DMS79 treated with DMSO at 0.1 percent for 48 hours (cell line): Measurements from ENCODE around the gene TFDP1.
"Not testable (repeated sequence)": the region's sequence is repeated elsewhere in the genome, so short reads cannot be mapped to it uniquely, and the experiment has no call there.

Source experiments
- DNase-seq: peaks from one replicate; lab custom pipeline; 2025; lab: John Stamatoyannopoulos, UW

TFDP1 gene

DNA sequence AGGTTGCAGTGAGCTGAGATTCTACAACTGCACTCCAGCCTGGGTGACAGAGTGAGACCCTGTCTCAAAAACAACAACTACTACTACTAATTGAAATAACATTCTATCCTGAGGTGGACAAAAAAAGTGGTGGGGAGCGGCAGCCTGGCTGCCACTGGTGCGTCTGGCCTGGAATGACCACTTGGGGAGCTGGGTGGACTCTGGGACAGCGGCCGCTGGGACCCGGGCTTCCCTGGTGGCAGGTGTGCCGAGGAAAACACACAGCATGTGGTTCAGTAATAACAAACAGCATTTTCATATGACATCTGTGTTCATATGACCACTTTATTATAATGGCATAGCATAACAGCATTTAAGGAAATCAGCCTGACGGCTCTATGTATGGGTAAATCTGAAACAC, 33.9 kb downstream of the TFDP1 start:
- DNase-seq: no peak

DNA sequence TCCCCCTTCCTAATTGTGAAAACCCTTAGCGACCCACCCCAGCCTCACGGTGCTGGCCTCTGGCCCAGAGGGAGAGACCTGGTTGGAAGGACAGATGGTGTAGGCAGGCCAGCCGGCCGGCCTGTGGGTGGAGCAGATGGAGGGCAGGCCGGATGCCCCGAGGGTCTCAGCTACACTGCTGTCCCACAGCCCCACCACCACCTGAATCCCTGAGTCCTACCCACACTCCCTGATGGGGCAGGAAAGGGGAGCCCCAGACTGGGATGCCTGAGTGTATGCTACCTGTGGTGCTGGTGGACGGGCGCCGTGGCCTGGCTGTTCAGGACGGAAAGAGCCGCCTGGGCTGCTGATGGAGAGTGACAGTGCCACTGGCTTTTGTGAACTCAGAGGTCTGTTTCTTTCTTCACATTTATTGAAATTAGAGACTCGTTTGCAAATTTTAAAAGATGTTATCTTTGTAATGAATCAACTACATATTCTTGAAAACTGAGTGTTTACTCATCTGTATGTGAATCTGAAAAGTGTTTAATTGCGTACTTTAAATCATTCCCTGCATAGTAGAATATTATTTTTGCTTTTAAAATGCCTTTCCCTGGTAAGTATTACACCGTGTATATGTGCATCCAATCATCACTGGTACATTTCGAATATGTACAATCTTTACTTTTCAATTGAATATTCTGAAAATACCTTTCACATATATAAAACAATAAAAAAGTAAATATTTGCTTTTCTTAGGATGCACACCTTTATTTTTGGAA, 35.7 kb downstream of the TFDP1 start:
- no peak for DNase-seq

DNA sequence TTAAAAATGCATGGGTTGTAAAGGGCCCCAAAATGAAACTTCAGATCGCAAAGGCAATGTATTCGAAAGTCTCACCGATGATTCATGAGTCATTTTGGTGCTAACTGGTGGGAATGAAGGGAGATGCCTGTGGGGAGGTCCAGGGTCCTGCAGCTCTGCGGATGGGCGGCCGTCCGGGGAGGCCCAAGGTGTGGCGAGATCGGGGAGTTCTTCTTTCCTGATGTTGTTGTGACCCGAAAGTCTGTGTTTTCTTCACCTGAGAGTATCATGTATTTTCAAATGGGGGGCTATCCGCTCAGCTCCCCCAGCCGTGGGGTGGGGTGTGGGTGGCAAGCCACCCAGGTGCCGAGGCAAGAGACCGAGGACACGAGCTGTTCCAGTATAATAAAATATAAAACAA, 36.5 kb downstream of the TFDP1 start:
- no peak for DNase-seq

DNA sequence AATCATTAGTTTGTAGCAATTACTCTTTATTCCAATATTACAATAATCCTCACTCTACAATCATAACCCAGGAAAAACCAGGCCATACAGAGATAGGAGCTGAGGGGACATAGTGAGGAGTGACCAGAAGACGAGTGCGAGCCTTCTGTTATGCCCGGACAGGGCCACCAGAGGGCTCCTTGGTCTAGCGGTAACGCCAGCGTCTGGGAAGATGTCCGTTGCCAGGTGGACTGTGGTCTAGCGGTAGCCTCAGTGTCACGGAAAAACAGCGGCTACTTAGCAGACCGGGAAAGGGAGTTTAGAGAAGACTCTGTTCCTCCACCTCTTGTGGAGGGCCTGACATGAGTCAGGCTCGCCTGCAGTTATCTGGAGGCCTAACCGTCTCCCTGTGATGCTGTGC, 36.9 kb downstream of the TFDP1 start:
- not testable (repeated sequence) for DNase-seq

DNA sequence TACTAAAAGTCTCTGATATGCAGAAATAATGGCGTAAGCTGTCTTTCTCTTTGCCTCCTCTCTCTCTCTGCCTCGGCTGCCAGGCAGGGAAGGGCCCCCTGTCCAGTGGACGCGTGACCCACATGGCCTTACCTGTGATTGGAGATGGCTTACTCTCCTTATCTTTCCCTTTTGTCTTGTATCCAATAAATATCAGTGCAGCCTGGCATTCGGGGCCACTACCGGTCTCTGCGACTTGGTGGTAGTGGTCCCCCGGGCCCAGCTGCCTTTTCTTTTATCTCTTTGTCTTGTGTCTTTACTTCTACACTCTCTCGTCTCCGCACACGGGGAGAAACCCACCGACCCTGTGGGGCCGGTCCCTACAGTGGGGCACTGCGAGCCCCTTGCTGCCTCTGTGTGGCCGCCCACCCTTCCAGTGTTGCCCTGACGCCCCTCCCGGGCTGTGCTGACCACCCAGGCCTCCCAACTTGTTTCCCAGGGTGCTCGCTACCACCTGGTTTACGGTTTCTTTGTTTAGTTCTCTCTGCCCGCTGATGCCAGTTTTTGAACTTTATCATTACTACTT, 37.5 kb downstream of the TFDP1 start:
- not testable (repeated sequence) for DNase-seq

DNA sequence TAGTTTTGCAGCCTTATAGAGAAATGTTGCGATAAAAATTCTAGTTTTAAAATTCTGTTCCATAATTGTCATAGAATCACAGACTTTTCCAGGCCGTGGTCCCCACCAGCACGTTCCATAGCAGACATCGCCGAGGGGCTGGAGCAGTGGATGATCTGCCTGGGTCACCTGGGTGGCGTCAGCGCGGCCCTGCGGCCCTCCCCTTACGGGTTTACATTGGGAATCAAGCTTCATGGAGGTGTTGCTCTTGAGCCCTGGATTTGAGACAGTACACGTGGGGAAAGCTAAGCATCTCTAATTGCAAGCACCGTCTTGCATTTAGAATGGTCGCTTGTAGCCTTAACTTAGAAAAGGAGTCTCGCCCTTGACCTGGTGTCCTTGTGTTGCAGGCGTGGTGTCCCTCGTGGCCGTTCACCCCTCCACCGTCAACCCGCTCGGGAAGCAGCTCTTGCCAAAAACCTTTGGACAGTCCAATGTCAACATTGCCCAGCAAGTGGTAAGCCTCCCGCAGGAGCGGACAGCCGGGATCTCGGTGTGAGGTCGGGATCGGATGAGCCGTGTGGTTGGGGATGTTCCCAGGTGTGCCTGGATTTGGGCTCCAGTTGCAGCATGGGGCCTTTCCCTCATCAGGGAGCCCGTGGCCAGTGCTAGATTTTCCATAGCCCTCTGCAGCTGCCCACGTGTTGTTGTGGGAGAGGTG, 38.4 kb downstream of the TFDP1 start:
- no peak for DNase-seq

DNA sequence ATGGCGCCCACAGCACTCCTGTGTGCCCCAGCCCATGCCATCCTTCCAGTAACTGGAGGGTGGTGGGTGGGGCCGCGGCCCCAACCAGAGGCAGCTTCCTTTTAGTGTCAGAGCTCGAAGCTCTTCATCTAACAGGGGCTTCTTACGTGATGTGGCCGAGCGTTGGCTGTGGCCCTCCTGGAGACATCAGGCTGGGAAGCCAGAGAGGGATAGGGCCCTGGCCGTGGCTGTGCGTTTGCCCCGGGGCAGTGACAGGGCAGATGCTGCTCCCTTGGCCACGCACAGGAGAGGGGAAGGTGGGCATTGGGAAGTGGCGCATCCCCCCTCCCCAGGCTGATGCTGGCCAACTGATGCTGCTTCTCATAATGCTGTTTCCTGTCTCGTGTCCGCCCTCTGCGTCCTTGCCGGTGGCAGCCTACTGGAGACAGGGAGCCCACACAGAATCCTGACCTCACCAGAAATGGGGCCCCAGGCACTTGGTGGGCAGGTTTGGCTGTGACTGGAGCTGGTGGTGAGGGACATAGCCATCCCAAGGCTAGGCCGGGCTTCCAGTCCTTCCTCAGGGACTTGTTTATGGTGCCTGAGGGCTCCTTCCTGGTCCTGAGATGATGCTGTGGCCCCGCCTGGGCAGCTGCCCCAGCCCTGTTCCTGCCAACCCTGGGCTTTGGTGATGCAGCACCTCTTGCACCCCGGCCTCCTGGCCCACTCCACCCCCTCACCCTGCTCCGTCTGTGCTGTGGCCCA, 39.1 kb downstream of the TFDP1 start:
- no peak for DNase-seq

DNA sequence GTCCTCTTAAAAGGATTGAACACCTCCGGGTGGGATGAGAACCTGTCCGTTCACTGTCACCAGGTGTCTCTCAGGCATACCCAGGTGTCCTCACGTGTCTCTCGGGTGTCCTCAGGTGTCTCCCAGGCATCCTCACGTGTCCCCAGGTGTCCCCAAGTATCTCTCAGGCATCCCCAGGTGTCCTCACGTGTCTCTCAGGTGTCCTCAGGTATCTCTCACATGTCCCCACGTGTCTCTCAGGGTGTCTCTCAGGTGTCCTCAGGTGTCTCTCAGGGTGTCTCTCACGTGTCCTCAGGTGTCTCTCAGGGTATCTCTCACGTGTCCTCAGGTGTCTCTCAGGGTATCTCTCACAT, 39.7 kb downstream of the TFDP1 start:
- DNase-seq: no peak

DNA sequence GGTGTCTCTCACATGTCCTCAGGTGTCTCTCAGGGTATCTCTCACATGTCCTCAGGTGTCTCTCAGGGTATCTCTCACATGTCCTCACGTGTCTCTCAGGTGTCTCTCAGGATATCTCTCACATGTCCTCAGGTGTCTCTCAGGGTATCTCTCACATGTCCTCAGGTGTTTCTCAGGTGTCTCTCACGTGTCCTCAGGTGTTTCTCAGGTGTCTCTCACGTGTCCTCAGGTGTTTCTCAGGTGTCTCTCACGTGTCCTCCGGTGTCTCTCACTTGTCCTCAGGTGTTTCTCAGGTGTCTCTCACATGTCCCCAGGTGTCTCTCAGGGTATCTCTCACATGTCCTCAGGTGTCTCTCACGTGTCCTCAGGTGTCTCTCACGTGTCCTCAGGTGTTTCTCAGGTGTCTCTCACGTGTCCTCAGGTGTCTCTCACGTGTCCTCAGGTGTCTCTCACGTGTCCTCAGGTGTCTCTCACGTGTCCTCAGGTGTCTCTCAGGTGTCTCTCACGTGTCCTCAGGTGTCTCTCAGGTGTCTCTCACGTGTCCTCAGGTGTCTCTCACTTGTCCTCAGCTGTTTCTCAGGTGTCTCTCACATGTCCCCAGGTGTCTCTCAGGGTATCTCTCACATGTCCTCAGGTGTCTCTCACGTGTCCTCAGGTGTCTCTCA, 40.2 kb downstream of the TFDP1 start:
- DNase-seq: not testable (repeated sequence)

DNA sequence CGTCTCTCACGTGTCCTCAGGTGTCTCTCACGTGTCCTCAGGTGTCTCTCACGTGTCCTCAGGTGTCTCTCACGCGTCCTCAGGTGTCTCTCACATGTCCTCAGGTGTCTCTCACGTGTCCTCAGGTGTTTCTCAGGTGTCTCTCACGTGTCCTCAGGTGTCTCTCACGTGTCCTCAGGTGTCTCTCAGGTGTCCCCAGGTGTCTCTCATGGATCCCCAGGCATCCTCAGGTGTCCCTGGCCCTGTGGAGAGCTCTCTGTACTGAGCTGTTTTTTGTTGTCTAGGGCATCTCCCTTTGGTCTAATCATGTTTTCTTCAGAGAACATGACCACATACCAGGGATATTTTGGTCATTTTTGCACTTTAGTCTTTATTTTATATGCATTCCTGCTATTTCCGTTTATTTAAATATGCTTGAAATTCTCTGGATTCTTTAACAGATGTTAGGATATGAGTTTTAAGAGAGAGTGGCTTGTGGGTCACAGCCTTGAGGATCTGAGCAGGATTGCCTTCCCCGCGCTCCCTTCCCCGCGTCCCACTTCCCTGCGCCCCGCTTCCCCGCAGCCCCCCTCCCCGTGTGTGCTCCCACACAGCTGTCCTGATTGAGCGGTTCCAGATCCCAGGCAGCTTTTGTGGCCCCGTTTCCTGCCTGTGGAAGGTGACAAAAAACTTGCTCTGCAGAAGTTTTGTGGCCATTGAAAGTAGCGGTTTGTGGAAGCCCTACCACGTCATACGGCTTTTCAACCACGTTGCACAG, 41.6 kb downstream of the TFDP1 start:
- DNase-seq: no peak

DNA sequence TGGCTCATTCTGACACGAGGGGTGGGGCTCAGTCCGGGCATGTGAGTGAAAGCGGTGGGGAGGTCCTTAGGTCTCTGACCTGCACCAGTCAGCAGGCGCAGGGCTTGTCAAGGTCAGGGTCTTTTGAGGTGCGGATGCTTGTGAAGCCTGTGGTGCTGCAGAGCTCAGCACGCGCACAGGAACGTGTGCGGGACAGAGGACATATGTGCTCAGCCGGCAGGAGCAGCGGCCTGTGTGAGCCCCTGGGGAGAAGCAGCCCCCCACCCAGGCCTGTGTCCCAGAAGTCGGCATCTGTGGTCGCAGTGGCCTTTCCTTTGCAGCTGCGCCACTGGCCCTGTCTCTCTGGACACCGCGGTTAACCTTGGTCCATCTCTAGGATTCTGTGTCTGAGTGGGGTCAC, 42.6 kb downstream of the TFDP1 start:
- no peak for DNase-seq

DNA sequence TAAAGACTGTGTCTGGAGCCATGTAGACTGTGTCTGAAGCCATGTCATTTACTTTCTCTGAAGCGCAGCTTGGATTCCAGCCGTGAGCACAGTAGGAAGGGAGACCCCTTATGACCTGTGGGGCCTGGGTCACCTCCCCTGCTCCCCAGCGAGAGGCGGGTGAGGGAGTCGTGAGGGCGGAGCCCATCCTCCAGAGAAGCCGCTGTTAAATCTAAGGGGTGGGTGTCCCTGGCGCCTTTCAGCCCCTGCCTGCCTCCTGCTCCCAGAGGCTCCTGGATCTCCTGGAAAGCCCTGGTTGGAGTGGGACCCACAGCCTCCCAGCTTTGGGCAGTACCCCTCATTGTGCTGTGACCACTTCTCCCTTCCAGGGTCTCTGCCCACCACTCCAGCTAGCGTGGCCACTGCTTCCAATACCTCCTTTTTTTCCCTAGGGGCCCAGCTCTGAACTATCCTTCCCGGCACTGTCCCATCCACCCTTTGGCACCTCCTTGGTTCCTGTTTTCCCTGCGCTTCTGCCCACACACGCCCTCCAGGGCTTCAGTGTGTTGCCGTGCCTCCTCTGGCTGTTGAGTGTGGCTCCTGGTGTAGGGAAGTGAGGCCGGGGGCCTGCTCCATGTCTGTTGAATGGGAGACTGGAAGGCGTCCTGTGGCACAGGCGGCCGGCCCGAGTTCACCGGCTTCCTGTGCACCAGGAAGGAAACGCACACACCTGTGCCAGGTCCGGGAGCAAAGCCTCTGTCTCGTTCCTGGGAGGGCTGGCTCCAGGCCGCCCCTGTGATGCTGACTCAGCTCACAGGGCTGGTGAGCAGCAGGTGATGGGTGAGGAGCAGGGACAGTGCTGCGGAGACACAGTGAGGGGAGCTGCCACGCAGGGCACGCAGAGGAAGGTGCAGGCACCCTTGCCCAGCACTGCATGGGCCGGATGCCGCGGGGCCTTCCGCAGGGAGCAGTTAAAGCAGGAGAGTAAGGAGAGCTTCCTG, 44.0 kb downstream of the TFDP1 start:
- no peak for DNase-seq

DNA sequence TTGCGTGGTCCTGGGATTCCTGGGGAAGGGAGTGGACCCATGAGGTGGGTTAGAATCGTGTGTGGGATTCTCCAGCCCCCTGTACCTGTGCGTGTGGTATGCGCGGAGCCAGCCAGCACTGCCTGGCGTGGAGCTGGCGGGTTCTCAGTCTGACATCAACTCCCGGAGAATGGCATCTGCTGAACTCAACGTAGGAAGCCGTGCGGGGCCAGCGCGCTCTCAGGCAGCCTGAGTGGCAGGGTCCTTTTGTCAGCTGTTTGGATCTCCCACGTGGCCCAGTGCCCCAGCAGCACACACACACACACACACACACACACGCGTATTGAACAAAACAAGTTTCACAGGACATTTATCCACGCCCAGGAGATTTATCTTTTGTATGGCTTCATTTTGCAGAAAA, 45.3 kb downstream of the TFDP1 start:
- no peak for DNase-seq

DNA sequence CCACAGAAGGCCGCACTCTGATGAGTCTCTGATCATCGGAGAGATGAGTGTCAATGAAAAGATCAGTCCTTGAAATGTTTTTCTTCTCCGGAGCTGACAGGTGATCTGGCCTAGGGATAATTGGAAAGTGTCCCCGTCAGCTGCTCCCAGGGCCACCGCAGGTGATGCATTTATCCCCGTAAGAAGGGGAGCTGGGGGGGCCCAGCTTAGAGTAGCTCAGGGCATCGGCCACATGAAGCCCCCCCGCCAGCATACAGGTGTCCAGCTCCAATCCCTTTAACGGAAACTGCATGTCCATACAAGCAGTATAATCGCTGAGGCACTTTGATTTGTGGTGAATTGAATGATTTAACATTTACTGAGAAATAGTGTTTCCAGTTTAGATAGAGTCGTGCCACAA, 45.7 kb downstream of the TFDP1 start:
- DNase-seq: no peak

DNA sequence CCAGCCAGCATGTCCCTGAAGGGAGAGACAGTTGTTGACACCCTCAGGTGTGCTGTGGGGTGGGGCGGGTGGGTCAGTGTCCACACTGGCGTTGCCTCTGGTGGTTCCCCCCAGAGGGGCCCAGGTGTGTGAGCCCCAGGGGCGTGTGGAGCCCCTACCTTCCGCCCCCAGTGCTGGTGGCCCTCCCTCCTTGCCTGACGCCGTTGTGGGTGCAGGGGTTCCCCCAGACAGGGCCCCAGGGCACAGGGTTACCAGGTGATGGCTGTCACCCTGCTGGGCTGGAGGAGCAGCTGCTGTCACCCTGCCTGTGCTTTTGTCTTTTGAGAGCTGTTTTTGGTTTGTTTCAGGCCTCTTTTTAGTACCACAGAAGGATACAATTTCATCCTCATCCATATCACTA, 46.3 kb downstream of the TFDP1 start:
- no peak for DNase-seq

DNA sequence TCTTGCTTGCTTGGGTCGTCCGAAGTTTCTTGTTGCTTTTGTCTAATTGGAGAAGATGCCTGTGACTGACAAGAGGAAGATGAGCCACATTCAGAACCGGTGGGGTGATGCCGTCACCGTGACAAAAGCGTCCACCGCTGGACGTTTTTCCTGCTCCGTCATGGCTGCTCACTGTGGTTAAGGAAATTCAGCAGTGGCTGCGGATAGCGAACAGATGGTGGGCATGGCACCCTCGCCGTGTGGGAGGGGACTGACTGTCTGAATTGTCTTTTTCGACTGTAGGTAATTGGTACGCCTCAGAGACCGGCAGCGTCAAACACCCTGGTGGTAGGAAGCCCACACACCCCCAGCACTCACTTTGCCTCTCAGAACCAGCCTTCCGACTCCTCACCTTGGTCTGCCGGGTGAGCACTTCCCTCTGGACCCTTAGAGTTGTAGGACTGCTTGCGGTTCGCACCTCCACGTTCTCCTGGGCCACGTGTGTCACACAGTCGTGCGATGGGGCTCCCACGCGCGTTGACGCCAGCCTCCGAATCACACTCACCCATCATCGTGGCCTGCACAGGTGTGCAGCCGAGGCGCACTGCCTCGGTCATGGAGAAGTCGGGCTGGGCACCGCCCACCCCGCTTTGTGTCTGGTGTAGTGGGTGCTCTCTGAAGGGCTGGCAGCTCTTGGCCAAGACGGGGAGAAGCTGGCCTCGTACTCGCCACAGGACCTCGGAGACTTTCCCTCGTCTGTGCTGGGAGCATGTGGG, 47.0 kb downstream of the TFDP1 start:
- DNase-seq: no peak

DNA sequence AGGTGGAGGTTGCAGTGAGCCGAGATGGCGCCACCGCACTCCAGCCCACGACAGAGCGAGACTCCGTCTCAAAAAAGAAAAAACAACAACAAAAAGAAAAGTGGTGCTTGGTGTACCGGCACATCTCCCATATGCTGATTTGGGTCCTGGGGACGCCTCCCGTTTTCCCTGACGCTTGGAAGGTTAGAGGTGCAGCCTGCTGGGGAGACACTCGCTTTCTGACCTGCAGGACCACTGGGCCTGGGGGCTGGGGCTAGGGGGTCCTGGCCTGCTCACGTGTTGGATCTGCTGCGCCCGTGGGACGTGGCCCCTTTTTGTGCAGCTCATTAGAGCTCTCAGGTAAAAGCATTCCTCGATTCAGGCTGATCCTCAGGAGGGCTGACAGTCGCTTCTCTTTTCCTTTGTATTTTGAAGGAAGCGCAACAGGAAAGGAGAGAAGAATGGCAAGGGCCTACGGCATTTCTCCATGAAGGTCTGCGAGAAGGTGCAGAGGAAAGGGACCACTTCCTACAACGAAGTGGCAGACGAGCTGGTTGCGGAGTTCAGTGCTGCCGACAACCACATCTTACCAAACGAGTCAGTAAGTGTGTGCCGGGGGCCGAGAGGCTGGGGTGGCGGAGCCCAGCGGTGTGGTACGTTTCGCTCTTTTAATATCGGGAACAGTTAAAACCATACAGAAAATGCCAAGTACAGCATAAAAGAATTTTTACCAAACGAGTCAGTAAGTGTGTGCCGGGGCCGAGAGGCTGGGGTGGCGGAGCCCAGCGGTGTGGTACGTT, 48.3 kb downstream of the TFDP1 start:
- DNase-seq: no peak

DNA sequence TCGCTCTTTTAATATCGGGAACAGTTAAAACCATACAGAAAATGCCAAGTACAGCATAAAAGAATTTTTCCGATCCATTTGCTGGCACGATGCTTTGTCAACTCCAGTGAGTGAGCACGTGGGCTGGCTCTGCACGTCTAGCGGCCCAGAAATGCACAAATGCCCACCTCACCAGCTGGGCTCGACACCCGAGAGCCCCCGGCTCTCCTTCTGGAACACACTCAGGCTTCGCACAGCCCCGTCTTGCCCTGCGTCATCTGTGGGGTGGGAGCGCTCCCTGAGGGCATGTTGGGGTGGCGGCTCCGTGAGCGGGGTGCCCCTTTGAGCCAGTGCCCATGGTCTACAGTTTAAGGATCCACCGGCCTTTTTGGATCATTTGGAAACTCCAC, 48.9 kb downstream of the TFDP1 start:
- DNase-seq: no peak
